Small intestine (tissue), 7 donors: ENCODE data around the gene SMIM10. TPM values are rescaled to one million over a fixed set of nuclear protein-coding genes. Genes with fewer than 3 reads are reported as not detected.

ENCODE experiments used
- DNase-seq, 2 donors: peaks; one replicate each; pipeline versions ENCODE4 v3.0.0 to v3.0.0-alpha.2; 2013
- FAIRE-seq: peaks from 2 replicates; lab custom pipeline; 2012; peaks lifted over from hg19 to GRCh38; lab: Jason Lieb, UNC
- H3K27ac ChIP-seq, 3 donors: one replicate each; pipeline ENCODE4 v1.5.1; 2013; ENCODE audit warnings: low read length in 2 of 3, mild to moderate bottlenecking in 2 of 3, control low read depth in 1 of 3, inconsistent platforms in 1 of 3, low read depth in 1 of 3, moderate library complexity in 1 of 3
- H3K27me3 ChIP-seq, 3 donors: one replicate each; pipeline ENCODE4 v1.6.1; 2013; ENCODE audit warnings: low read length in 3 of 3, inconsistent platforms in 1 of 3; ENCODE audit not compliant: control insufficient read depth in 3 of 3, insufficient read depth in 3 of 3
- H3K36me3 ChIP-seq, 3 donors: one replicate each; pipeline ENCODE4 v1.6.1; 2013; ENCODE audit warnings: low read length in 3 of 3, inconsistent platforms in 1 of 3, low read depth in 1 of 3, mild to moderate bottlenecking in 1 of 3, moderate library complexity in 1 of 3; ENCODE audit not compliant: control insufficient read depth in 3 of 3, insufficient read depth in 2 of 3
- H3K4me1 ChIP-seq, 3 donors: one replicate each; pipeline ENCODE4 v1.6.1; 2013; ENCODE audit warnings: low read length in 2 of 3, inconsistent platforms in 1 of 3, low read depth in 1 of 3, mild to moderate bottlenecking in 1 of 3, moderate library complexity in 1 of 3; ENCODE audit not compliant: control insufficient read depth in 3 of 3, insufficient read depth in 2 of 3
- H3K4me3 ChIP-seq, 3 donors: one replicate each; pipeline ENCODE4 v1.5.1; 2013; ENCODE audit warnings: low read length in 3 of 3, control low read depth in 1 of 3, inconsistent platforms in 1 of 3, low read depth in 1 of 3, mild to moderate bottlenecking in 1 of 3, moderate library complexity in 1 of 3
- H3K9me3 ChIP-seq, 2 donors: one replicate each; pipeline ENCODE4 v1.6.1; 2013; ENCODE audit warnings: low read depth in 1 of 2, low read length in 1 of 2; ENCODE audit not compliant: control insufficient read depth in 2 of 2, insufficient read depth in 1 of 2
- WGBS, 3 donors: extraction: QIAGEN DNeasy Blood & Tissue Kit; methylation state at CpG; one replicate each; pipeline ENCODE4 v1.1.7; 2013; 5-methylcytosine and 5-hydroxymethylcytosine counted together
- polyA plus RNA-seq, 4 donors: library from polyadenylated mRNA; stranded (reverse) in 3 of 4; unstranded in 1 of 4; fragments of 200-250 nt in 3 of 4; fragments of 120-200 nt in 1 of 4; gene quantifications; one replicate each; pipeline versions ENCODE4 v1.2.1 to v1.2.3, GENCODE V29; 2013
- donor health status: healthy with polysubstance abuse.
- donor health status: control.
- donor health status: control.
- donor health status: Bipolar disorder and iron deficiency.
- donor health status: healthy.

SMIM10 gene
- polyA plus RNA-seq, 4 donors, result 2.1 to 5.8 (median 2.7) TPM; not detected in 1

DNA sequence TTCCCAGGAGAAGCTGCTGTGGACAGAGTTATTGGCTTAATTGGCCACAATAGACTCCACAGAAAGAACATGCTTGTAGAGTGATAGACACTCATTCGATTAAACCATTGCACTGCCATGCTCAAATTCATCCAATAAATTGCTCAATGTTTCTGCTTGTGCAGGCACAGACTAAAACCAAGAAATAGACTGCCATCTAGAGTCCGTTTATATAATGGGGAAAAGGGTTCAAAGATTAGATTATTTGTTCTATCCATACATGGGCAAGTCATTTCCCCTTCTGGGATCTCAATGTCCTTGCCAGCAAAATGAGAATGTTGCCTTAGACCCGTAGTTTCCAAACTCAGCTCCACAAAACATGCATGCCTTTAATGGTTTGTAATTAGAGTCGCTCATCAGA is 8.7 kb downstream of the SMIM10 start:
- Histone ChIP-seq H3K27me3 (no peaks in the 10 kb centered on the region), H3K36me3 (no peaks in the 10 kb centered on the region), H3K4me3 (no peak overlapping the region), H3K27ac (no peak overlapping the region), H3K4me1 (peaks cover 0 to 2% (median 0%) of the 10 kb centered on the region in 3 donors), H3K9me3 (no peaks in the 10 kb centered on the region)
- FAIRE-seq (no peak), DNase-seq (peak; percentile 30 to 36)
- 23 to 25% (median 24%) methylated on average over 4 of the region's 4 CpGs for WGBS, 3 donors

DNA sequence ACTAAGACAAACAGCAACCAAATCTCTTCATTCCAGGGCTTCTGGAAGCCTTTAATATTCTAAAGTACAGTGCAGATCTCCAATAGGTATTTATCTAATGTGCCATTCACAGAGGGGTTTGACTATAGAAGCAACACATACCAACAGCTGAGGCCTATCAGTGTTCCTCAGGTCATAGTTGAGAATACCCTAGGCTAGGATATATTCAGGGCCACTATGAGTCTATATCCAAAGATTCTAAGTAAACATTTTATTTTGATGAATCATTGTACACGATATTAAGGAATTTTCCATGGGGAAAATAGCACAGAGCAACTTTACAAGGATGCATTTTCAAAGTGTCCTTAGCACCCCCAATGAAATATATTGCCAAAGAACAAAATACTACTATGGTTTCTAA is 9.7 kb downstream of the SMIM10 start:
- no peaks in the 10 kb centered on the region for H3K9me3 ChIP-seq
- WGBS, 3 donors, result 11 to 32% (median 19%) methylated on average over 1 of the region's 1 CpG
- H3K4me3 ChIP-seq, result no peak overlapping the region
- H3K27me3 ChIP-seq, result no peaks in the 10 kb centered on the region
- no peak for FAIRE-seq
- DNase-seq, result no peak
- no peaks in the 10 kb centered on the region for H3K36me3 ChIP-seq
- peaks cover 0 to 2% (median 0%) of the 10 kb centered on the region in 3 donors for H3K4me1 ChIP-seq
- peak overlapping the region in 1 of 3 donors; percentile 42 for H3K27ac ChIP-seq

DNA sequence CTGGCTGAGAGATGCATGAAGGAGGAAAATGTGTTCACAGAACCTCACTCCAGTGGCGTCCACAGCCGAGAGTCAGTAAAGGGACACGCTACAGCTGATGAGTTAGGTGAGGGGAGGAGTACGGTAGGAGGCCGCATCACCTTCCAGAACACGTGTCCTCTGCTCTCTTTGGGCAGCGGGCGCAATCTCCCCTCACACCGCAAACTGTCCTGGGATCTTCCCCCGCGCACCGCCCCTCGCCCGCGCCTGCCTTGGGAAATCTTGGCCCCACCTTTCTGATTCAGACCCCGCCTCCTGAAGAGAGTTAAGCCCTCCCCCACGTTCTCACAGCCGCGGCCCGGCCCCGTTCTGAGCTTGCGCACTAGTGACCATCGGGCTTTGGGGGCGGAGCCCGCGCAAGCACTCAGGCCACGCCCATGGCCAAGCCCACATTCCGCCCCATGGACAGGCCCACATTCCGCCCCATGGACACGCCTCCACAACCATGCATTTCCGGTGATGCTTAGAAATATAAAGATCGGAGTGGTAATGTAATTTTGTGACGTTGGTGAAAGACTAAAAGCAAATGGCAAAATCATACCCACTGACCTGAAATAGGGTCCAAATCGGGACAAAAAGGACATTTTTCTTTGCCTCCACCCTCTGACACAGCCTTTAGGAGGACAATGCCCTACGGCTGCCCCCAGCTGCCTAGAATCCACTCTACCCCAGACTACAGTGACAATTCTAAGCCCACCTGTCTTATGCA is 13.3 kb downstream of the SMIM10 start:
- H3K36me3 ChIP-seq, result no peaks in the 10 kb centered on the region
- no peak for FAIRE-seq

DNA sequence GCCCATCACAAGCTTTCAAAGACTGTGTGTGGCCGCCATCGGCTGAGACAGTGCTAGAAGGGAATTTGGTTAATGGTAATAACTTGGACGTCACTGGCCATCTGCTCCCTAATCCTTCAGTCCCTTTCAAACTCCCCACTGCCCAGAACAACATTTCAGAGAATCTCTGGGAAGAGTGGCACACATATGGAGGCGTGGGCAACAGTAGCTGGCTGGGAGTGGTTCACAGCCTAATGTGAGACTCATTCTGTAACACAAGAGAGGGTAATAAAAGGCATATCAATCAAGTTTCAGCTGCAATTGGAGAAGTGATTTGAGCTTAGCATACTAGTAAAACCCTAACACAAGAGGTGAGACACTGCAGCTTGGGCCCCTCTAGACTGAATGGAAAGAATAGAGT is 15.4 kb downstream of the SMIM10 start:
- no peak for FAIRE-seq
- Histone ChIP-seq H3K27me3 (no peaks in the 10 kb centered on the region), H3K4me1 (no peaks in the 10 kb centered on the region), H3K36me3 (no peaks in the 10 kb centered on the region), H3K27ac (no peak overlapping the region), H3K4me3 (no peak overlapping the region), H3K9me3 (no peaks in the 10 kb centered on the region)
- WGBS, 3 donors, result 73 to 82% (median 77%) methylated on average over 4 of the region's 4 CpGs
- no peak for DNase-seq

More for the DNA sequence above, 13.3 kb downstream of the SMIM10 start:
- 0 to 33% (median 8%) methylated on average over 33 to 35 of the region's 35 CpGs for WGBS, 3 donors
- Histone ChIP-seq H3K27ac (peak overlapping the region in 1 of 3 donors; percentile 55), H3K9me3 (no peaks in the 10 kb centered on the region), H3K27me3 (no peaks in the 10 kb centered on the region), H3K4me1 (peaks cover 0 to 2% (median 0%) of the 10 kb centered on the region in 3 donors), H3K4me3 (peak overlapping the region in 2 of 3 donors; percentile 27 to 55)
- DNase-seq, result peak; percentile 84 to 92

DNA sequence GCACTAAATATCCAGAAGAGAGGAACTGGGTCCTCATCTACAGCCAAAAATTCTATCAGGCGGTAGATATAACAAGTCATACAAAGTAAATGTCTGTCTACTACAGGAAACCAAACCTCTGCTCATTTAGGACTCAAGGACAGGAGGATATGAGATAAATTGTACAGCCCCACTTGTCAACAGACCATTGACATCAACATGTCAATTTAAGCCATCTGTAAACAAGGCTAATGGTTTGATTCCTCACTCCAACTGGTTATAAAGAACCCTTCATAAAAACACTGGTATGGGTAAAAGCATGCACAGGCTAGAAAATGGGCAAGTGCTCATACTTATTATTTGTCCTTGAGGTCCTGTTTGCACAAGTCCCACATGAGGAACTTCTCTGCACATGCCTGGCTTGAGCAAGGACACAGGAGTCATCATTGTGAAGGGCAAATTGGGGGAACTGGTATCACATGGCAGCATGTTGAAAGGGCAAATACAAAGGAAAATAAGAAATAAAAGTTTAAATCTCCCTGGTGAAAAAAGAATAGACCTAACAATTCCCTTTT is 18.3 kb downstream of the SMIM10 start:
- H3K4me3 ChIP-seq, result no peak overlapping the region
- H3K27me3 ChIP-seq, result no peaks in the 10 kb centered on the region
- H3K36me3 ChIP-seq, result no peaks in the 10 kb centered on the region
- no peaks in the 10 kb centered on the region for H3K4me1 ChIP-seq
- no peaks in the 10 kb centered on the region for H3K9me3 ChIP-seq
- DNase-seq, result no peak
- H3K27ac ChIP-seq, result no peak overlapping the region
- 92 to 100% (median 95%) methylated on average over 1 of the region's 1 CpG for WGBS, 3 donors
- no peak for FAIRE-seq

DNA sequence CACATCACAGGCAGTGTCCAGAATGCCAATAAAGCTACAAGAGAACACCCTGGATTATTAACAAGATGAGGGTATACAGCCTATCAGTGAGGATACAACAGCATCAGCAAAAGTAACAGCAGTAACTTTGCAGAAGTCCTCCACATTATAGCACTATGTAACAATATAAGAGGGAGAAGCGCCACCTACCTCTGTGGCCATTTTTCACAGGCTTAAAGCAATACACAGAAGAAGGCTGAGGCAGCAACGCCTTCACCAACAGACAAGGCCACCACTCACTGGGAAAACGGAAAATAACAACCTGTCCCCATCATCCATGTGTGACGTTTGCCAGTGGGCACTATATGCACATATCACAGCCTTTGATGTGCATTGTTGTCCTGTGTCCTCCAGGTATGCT is 19.0 kb downstream of the SMIM10 start:
- Histone ChIP-seq H3K36me3 (no peaks in the 10 kb centered on the region), H3K9me3 (no peaks in the 10 kb centered on the region), H3K4me3 (no peak overlapping the region), H3K27ac (no peak overlapping the region), H3K4me1 (no peaks in the 10 kb centered on the region), H3K27me3 (no peaks in the 10 kb centered on the region)
- WGBS, 3 donors, result 48 to 79% (median 58%) methylated on average over 4 of the region's 4 CpGs
- no peak for DNase-seq
- no peak for FAIRE-seq

DNA sequence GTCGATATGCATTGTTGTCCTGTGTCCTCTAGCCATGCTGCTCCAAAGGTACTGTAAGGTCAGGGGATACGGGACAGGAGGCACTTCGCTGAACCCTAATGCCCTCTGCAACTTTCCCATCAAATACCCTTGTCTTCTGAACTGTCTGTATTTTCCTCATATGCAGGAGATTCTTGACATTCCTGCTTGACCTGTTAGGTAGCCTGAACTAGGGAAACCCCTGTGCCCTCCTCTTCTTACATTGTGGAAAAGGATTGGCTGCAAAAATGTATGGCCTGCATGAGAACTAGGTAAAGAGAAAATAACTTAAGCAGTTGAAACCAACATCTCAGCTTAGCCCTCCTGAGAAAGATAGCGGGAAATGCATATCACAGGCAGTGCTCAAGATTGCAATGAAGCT is 20.1 kb downstream of the SMIM10 start:
- DNase-seq, result no peak
- WGBS, 3 donors, result 64 to 92% (median 74%) methylated on average over 4 of the region's 4 CpGs
- FAIRE-seq, result no peak
- Histone ChIP-seq H3K4me3 (no peak overlapping the region), H3K27me3 (no peaks in the 10 kb centered on the region), H3K36me3 (no peaks in the 10 kb centered on the region), H3K4me1 (no peaks in the 10 kb centered on the region), H3K27ac (no peak overlapping the region), H3K9me3 (no peaks in the 10 kb centered on the region)

DNA sequence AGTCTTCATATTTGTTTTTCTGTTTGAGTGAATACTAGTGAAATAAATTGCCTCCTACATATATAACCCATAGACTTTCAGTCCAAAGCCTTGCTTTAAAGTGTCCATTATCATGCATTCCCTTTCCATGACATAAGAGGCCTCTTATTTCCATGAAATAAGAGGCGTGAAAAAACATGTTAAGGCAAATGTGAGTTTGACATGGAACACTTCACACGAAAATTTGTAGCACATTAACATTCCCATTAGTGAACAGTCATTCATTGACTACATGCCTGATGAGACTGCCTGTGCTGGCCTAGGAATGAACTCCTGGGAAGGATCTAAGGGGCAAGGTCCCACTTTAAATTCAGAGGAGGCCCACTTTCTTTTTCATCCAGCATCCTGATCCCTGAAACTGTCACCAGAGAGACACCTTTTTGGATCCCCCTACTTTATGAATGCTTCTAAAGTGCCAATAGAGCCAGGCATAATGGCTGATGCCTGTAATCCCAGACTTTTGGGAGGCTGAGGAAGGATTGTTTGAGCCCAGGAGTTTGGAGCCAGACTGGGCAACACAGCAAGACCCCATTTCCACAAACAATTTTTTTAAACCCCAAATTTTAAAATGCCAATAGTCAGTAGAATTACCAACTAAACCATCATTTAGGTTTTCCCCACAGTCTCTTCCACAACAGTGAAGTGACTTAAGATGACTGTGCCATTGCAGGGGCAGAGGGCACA is 24.9 kb downstream of the SMIM10 start:
- no peaks in the 10 kb centered on the region for H3K27me3 ChIP-seq
- H3K36me3 ChIP-seq, result no peaks in the 10 kb centered on the region
- no peak overlapping the region for H3K27ac ChIP-seq
- WGBS, 3 donors, result 62 to 86% (median 66%) methylated on average over 2 of the region's 2 CpGs
- H3K4me1 ChIP-seq, result no peaks in the 10 kb centered on the region
- FAIRE-seq, result no peak
- H3K9me3 ChIP-seq, result no peaks in the 10 kb centered on the region
- no peak for DNase-seq
- H3K4me3 ChIP-seq, result no peak overlapping the region
